Transverse colon (tissue), 4 donors: ENCODE measurements around the gene ATP4B. TPM values are rescaled to one million over a fixed set of nuclear protein-coding genes. Genes with fewer than 3 reads are reported as not detected.

ENCODE experiments used
- DNase-seq: peaks from one replicate; pipeline ENCODE4 v3.0.0-alpha.2; 2019
- H3K27ac ChIP-seq, 4 donors: fragments of 200-600 bp; sonication (generic); 2 replicates each; pipeline ENCODE4 v1.5.1; 2016 to 2018; ENCODE audit warnings: inconsistent platforms in 4 of 4
- H3K27me3 ChIP-seq: fragments of 200-600 bp; sonication (generic); 2 replicates; pipeline ENCODE4 v1.5.1; 2017; ENCODE audit warnings: inconsistent platforms
- H3K36me3 ChIP-seq, 4 donors: fragments of 200-600 bp; sonication (generic); 2 replicates each; pipeline ENCODE4 v1.5.1; 2017 to 2019; ENCODE audit warnings: inconsistent platforms in 4 of 4
- H3K4me1 ChIP-seq, 4 donors: fragments of 200-600 bp; sonication (generic); 2 replicates each; pipeline ENCODE4 v1.5.1; 2017 to 2020; ENCODE audit warnings: inconsistent platforms in 4 of 4
- H3K4me3 ChIP-seq, 4 donors: fragments of 200-600 bp; sonication (generic); 1 replicate in 1 of 4; 2 replicates in 3 of 4; pipeline versions ENCODE4 v1.5.1 to v1.6.1; 2017 to 2019; ENCODE audit warnings: inconsistent platforms in 4 of 4
- H3K9me3 ChIP-seq, 2 donors: fragments of 200-600 bp; sonication (generic); 2 replicates each; pipeline ENCODE4 v1.5.1; 2017 to 2019; ENCODE audit warnings: inconsistent platforms in 2 of 2
- EP300 ChIP-seq: sonication (generic); formaldehyde crosslinking; IDR thresholded peaks from one replicate; pipeline ENCODE4 v1.6.1; 2017; ENCODE audit warnings: antibody characterized with exemption, low read depth
- POLR2A ChIP-seq: fragments of 450-650 bp; IDR thresholded peaks from one replicate; pipeline ENCODE4 v1.6.1; 2016; ENCODE audit warnings: antibody characterized with exemption, mild to moderate bottlenecking, moderate library complexity
- POLR2AphosphoS5 ChIP-seq, 3 donors: sonication (generic); formaldehyde crosslinking; IDR thresholded peaks; one replicate each; pipeline ENCODE4 v1.6.1; 2016; ENCODE audit warnings: antibody characterized with exemption in 3 of 3
- WGBS, 2 donors: methylation state at CpG; one replicate each; pipeline ENCODE4 v1.1.5; 2018; ENCODE audit warnings: low coverage in 1 of 2; 5-methylcytosine and 5-hydroxymethylcytosine counted together
- in situ Hi-C, 4 donors: fragments of 200-750 bp; cut with MboI; loops; one replicate each; pipeline versions ENCODE4 v1.15.0 to v1.15.1; 2017; ENCODE audit warnings: low sequenced_read_pairs in 3 of 4, low pct_ligation_motif_present in 1 of 4, low pct_unique_long_range_greater_than_20kb in 1 of 4
- intact Hi-C: fragments of 100-400 bp; cut with DNase I; formaldehyde crosslinking; loops from one replicate; pipeline ENCODE4 v1.15.1; 2023; ENCODE audit warnings: low total_unique reads
- total RNA-seq, 4 donors: library from RNA; depleted of rRNA; stranded (reverse); fragments of >200 nt; gene quantifications; one replicate each; pipeline ENCODE4 v1.1.0, GENCODE V29; 2016
- TF ChIP-seq, protein P1 (sequence below), 5 experiments: fragments of 200-600 bp in 3 of 5; fragments of 450-650 bp in 2 of 5; sonication (generic) in 3 of 5; IDR thresholded peaks; 1 replicate in 2 of 5; 2 replicates in 3 of 5; pipeline ENCODE4 v1.5.1; 2016 to 2017; ENCODE audit warnings: antibody characterized with exemption in 5 of 5, inconsistent platforms in 3 of 5, mild to moderate bottlenecking in 2 of 5, moderate library complexity in 1 of 5

Gene ATP4B
- total RNA-seq, 4 donors from 2014 or later: not detected

DNA sequence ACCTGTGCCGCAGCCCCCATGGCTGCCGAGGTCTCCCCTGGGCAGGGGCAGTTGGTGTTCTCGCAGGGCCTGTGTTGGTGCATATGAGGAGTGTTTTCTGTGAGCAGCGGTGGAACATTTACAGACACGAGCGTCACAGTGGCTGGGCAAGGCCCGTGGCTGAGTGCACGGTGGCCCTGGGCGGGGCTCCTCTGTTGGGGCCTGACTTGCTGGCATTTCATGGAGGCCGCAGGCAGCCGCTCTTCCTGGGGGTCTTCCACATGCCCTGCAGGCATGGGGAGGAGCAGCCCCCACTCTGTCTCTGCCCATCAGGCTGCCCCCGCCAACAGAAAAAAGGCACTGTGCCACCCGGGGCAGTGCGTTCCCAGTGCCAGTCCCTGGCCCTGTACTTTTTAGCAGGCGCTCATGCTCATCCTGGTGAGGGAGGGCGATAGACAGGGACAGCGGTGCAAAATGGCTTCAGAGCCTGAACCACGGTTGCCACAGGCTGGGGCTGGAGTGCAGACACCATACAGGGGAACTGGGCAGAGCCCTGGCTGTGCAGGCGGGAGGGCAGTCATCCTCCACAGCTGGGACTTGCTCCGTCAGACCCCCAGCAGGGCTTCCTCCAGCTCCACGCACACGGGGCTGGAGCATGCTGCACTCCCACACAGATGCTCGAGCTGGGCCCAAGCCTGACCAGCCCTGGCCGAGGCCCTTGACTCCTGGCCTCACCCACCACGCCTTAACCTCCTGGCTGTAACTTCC is 49.9 kb downstream of the ATP4B start:
- in situ Hi-C loops: no loop called here
- H3K27ac ChIP-seq: no peak overlapping the region
- H3K4me1 ChIP-seq: no peaks in the 10 kb centered on the region
- no peaks in the 10 kb centered on the region for H3K9me3 ChIP-seq
- WGBS, 2 donors: 92% methylated on average over 23 of the region's 25 CpGs; no CpG with 5 or more reads in 1 of the 2 donors
- no peak overlapping the region for H3K4me3 ChIP-seq
- peaks cover 0 to 8% (median 0%) of the 10 kb centered on the region in 4 donors for H3K36me3 ChIP-seq
- no peak for DNase-seq
- TF ChIP-seq, protein P1, sequence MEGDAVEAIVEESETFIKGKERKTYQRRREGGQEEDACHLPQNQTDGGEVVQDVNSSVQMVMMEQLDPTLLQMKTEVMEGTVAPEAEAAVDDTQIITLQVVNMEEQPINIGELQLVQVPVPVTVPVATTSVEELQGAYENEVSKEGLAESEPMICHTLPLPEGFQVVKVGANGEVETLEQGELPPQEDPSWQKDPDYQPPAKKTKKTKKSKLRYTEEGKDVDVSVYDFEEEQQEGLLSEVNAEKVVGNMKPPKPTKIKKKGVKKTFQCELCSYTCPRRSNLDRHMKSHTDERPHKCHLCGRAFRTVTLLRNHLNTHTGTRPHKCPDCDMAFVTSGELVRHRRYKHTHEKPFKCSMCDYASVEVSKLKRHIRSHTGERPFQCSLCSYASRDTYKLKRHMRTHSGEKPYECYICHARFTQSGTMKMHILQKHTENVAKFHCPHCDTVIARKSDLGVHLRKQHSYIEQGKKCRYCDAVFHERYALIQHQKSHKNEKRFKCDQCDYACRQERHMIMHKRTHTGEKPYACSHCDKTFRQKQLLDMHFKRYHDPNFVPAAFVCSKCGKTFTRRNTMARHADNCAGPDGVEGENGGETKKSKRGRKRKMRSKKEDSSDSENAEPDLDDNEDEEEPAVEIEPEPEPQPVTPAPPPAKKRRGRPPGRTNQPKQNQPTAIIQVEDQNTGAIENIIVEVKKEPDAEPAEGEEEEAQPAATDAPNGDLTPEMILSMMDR (IDR thresholded peaks at IDR 0.05): no peak
- TF ChIP-seq POLR2AphosphoS5 (IDR thresholded peaks at IDR 0.05): no peak
- TF ChIP-seq EP300: no peak
- no peak for TF ChIP-seq POLR2A
- no peaks in the 10 kb centered on the region for H3K27me3 ChIP-seq
- intact Hi-C loops: no loop called here

DNA sequence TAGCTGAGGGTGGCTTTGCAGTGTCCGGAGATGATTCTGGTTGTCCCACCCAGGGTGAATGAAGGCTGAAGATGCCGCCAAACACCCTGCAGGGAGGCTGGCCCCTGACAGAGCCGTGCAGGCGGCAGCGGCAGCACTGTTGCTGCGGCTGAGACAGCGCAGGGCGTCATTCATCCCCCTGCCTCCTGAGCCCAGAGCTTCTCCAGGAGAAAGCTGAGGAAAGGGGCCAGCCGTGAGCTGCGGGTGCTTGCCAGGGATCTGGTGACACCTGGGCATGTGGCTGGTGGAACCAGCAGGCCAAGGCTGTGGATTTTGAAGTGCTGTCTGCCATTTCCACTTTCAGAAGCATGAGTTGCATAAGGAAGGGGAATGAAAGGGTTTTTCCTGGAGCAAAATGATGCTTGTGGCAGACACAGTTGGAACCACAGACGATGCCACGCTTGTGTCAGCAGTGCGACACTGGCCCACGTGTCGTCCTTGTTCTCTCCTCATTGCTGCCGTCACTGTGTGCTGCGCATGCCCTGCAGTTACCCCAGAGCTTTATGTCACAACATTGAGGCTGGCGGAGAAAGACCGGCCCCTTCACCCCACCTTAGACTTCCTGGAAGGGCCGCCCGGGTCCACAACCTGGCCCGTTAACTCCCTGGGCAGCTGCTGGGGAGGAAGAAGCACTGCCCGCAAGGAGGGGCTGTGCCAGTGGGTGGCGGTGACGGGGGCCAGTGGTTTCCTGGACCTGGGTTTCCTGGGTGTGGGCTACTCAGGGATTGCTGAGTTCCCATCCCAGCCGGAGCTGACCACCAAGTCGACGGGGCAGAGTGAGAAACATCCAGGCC is 50.7 kb downstream of the ATP4B start:
- peaks cover 0 to 8% (median 0%) of the 10 kb centered on the region in 4 donors for H3K36me3 ChIP-seq
- no peak overlapping the region for H3K27ac ChIP-seq
- intact Hi-C loops: no loop called here

DNA sequence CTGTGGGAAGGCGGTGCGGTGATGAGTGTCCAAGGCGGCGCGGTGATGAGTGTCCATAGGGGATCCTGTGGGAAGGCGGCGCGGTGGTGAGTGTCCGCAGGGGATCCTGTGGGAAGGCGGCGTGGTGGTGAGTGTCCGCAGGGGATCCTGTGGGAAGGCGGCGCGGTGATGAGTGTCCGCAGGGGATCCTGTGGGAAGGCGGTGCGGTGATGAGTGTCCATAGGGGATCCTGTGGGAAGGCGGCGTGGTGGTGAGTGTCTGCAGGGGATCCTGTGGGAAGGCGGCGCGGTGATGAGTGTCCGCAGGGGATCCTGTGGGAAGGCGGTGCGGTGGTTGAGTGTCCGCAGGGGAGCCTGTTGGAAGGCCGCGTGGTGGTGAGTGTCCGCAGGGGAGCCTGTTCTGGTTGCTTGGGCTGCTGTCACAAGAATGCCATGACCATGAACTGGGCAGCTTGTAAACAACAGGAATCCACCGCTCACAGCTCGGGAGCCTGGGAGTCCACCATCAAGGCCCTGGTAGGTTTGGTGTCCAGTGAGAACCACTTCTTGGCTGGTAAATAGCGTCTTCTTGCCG is 52.0 kb downstream of the ATP4B start:
- Histone ChIP-seq H3K27me3 (no peaks in the 10 kb centered on the region), H3K4me3 (no peak overlapping the region), H3K4me1 (no peaks in the 10 kb centered on the region), H3K9me3 (no peaks in the 10 kb centered on the region), H3K36me3 (no peaks in the 10 kb centered on the region), H3K27ac (no peak overlapping the region)
- intact Hi-C loops (no loop called here), in situ Hi-C loops (no loop called here)
- WGBS, 2 donors: 96% methylated on average over 4 to 32 of the region's 34 CpGs
- TF ChIP-seq POLR2A: no peak
- TF ChIP-seq EP300: no peak
- TF ChIP-seq, protein P1 (IDR thresholded peaks at IDR 0.05): no peak
- no peak for TF ChIP-seq POLR2AphosphoS5 (IDR thresholded peaks at IDR 0.05)
- DNase-seq: no peak

More for the DNA sequence above, 50.7 kb downstream of the ATP4B start:
- Histone ChIP-seq H3K4me1 (no peaks in the 10 kb centered on the region), H3K27me3 (no peaks in the 10 kb centered on the region), H3K9me3 (no peaks in the 10 kb centered on the region), H3K4me3 (no peak overlapping the region)
- WGBS, 2 donors: 92% methylated on average over 28 of the region's 28 CpGs; no CpG with 5 or more reads in 1 of the 2 donors
- TF ChIP-seq EP300: no peak
- no peak for TF ChIP-seq POLR2A
- DNase-seq: no peak
- in situ Hi-C loops: no loop called here

DNA sequence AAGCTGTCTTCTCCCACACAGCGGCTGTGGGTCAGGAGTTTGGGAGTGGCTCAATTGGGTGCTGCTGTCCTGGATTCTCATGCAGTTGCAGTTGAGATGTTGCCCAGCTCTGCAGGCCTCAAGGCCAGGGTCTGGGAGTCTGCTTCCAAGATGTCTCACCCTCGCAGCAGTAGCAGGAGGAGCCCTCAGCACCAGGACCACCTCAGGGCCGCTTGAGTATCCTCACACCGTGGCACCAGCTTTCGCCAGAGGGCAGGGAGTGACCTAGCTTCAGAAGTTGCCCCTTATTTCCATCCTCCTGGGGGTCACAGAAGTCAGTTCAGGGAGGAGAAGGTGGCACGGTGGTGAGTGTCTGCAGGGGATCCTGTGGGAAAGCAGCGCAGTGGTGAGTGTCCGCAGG is 52.5 kb downstream of the ATP4B start:
- Histone ChIP-seq H3K9me3 (no peaks in the 10 kb centered on the region), H3K4me1 (no peaks in the 10 kb centered on the region), H3K27me3 (no peaks in the 10 kb centered on the region), H3K36me3 (no peaks in the 10 kb centered on the region), H3K27ac (no peak overlapping the region), H3K4me3 (no peak overlapping the region)
- DNase-seq: no peak
- intact Hi-C loops (no loop called here), in situ Hi-C loops (no loop called here)
- 99 to 100% methylated on average over 1 to 8 of the region's 8 CpGs for WGBS, 2 donors
- TF ChIP-seq EP300 (no peak), POLR2AphosphoS5 (IDR thresholded peaks at IDR 0.05) (no peak), POLR2A (no peak)
- TF ChIP-seq, protein P1 (IDR thresholded peaks at IDR 0.05): no peak
